ENCODE data around the gene HSD17B4. TPM values are rescaled to one million over a fixed set of nuclear protein-coding genes. Genes with fewer than 3 reads are reported as not detected.
A peak's percentile ranks its signal among the peaks of the same experiment; 100 is the strongest.
"Not testable (repeated sequence)": the region's sequence is repeated elsewhere in the genome, so short reads cannot be mapped to it uniquely, and the experiment has no call there.

HSD17B4 gene
- polyA plus RNA-seq, 1 donor = 135 TPM

DNA sequence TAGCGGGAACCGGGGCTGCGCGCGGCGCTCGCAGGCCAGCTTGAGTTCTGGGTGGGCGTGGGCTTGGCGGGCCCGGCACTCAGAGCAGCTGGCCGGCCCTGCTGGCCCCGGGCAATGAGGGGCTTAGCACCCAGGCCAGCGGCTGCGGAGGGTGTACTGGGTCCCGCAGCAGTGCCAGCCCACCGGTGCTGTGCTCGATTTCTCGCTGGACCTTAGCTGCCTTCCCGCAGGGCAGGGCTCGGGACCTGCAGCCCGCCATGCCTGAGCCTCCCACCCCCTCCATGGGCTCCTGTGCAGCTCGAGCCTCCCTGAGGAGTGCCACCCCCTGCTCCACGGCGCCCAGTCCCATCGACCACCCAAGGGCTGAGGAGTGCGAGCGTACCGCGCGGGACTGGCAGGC, 64.8 kb downstream of the HSD17B4 start:
- not testable (repeated sequence) for DNase-seq; H3K4me1 ChIP-seq (ENCODE audit: control insufficient read depth, insufficient read depth, low read length); H3K9me3 ChIP-seq (ENCODE audit: control insufficient read depth, low read depth, low read length); H3K27me3 ChIP-seq (ENCODE audit: control insufficient read depth, insufficient read depth, low read length); H3K27ac ChIP-seq (ENCODE audit: low read length); H3K4me3 ChIP-seq (ENCODE audit: low read length)
- WGBS (ENCODE audit: insufficient coverage, low lambda C conversion rate) = no CpG with 5 or more reads among the region's 30 CpGs
- H3K36me3 ChIP-seq (ENCODE audit: control insufficient read depth, insufficient read depth, low read length) = peaks cover 18% of the 10 kb centered on the region

DNA sequence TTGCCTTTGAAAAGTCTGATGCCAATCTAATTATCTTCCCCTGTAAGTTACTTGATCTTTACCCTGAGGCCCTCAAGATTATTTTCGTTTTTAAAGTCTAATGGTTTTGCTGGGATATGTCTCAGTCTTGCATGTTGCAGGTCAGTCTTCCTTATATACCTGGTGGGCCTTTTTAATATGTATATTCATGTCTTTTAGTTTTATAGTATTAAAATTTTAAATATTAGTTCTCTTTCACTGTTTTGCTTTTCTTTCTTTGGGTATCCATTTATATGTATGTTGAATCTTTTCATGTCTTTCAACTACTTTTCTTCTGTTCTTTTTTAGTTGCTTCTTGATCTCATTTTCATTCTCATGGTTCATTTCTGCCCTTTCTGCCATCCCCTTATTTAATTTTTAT, 68.9 kb downstream of the HSD17B4 start:
- Histone ChIP-seq H3K36me3 (ENCODE audit: control insufficient read depth, insufficient read depth, low read length) (peaks cover 8% of the 10 kb centered on the region), H3K27me3 (ENCODE audit: control insufficient read depth, insufficient read depth, low read length) (no peaks in the 10 kb centered on the region), H3K4me3 (ENCODE audit: low read length) (no peak overlapping the region), H3K27ac (ENCODE audit: low read length) (no peak overlapping the region), H3K9me3 (ENCODE audit: control insufficient read depth, low read depth, low read length) (peaks cover 6% of the 10 kb centered on the region), H3K4me1 (ENCODE audit: control insufficient read depth, insufficient read depth, low read length) (no peaks in the 10 kb centered on the region)
- 80% methylated on average over 1 of the region's 1 CpG for WGBS (ENCODE audit: insufficient coverage, low lambda C conversion rate)
- no peak for DNase-seq

- Histone ChIP-seq H3K36me3 (ENCODE audit: control insufficient read depth, insufficient read depth, low read length) (peaks cover 12% of the 10 kb centered on the region), H3K27ac (ENCODE audit: low read length) (no peak overlapping the region), H3K4me3 (ENCODE audit: low read length) (no peak overlapping the region), H3K4me1 (ENCODE audit: control insufficient read depth, insufficient read depth, low read length) (no peaks in the 10 kb centered on the region), H3K27me3 (ENCODE audit: control insufficient read depth, insufficient read depth, low read length) (no peaks in the 10 kb centered on the region), H3K9me3 (ENCODE audit: control insufficient read depth, low read depth, low read length) (no peaks in the 10 kb centered on the region)
- 60% methylated on average over 1 of the region's 1 CpG for WGBS (ENCODE audit: insufficient coverage, low lambda C conversion rate)
- DNase-seq = no peak
These were observed 70.5 kb downstream of the HSD17B4 start for GRCh38 chr5:119522841-119523240.

- no peaks in the 10 kb centered on the region for H3K27me3 ChIP-seq (ENCODE audit: control insufficient read depth, insufficient read depth, low read length)
- peak; percentile 5 to 46 for DNase-seq
- peaks cover 8% of the 10 kb centered on the region for H3K36me3 ChIP-seq (ENCODE audit: control insufficient read depth, insufficient read depth, low read length)
- H3K4me3 ChIP-seq (ENCODE audit: low read length) = no peak overlapping the region
- no peaks in the 10 kb centered on the region for H3K4me1 ChIP-seq (ENCODE audit: control insufficient read depth, insufficient read depth, low read length)
- no peak overlapping the region for H3K27ac ChIP-seq (ENCODE audit: low read length)
- no peaks in the 10 kb centered on the region for H3K9me3 ChIP-seq (ENCODE audit: control insufficient read depth, low read depth, low read length)
- 18% methylated on average over 2 of the region's 3 CpGs for WGBS (ENCODE audit: insufficient coverage, low lambda C conversion rate)
These were observed 72.2 kb downstream of the HSD17B4 start for GRCh38 chr5:119524485-119524884.

DNA sequence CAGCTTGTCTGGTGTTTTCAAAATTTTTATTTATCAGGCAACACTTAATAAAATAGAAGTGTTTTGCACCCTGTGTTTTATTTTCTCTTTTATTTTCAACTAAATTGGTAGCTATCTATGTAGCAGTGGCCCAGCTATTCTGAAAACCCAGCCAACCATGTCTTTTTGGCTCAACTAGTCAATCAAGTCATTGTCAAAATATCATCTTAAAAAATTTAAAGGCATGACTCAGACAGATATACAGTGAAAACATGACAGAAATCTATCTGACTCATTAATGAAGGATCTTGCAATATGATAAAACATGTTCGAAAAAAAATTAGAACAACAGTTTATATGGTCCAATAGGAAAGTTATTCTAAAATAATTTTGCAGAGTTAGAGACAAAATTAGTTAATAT, 75.1 kb downstream of the HSD17B4 start:
- DNase-seq = no peak
- Histone ChIP-seq H3K36me3 (ENCODE audit: control insufficient read depth, insufficient read depth, low read length) (peaks cover 14% of the 10 kb centered on the region), H3K27ac (ENCODE audit: low read length) (no peak overlapping the region), H3K4me1 (ENCODE audit: control insufficient read depth, insufficient read depth, low read length) (no peaks in the 10 kb centered on the region), H3K27me3 (ENCODE audit: control insufficient read depth, insufficient read depth, low read length) (no peaks in the 10 kb centered on the region), H3K4me3 (ENCODE audit: low read length) (no peak overlapping the region), H3K9me3 (ENCODE audit: control insufficient read depth, low read depth, low read length) (no peaks in the 10 kb centered on the region)
- no CpG with 5 or more reads among the region's 1 CpG for WGBS (ENCODE audit: insufficient coverage, low lambda C conversion rate)

DNA sequence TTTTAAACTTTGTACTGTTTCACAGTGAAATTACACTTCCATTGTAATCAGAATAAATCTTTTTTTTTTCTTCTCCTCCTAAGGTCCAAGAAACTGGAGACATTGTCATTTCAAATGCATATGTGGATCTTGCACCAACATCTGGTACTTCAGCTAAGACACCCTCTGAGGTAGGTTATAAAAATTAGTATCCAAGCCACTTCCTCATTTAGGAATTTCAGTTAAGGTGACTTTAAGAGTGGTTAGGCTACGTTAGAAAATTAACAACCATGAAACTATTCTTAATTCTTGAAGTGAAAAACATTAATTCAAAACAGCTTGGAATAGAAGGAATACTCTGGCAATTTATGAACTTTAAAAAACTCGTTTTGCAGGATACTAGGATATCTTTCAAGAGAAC, 77.5 kb downstream of the HSD17B4 start:
- Histone ChIP-seq H3K36me3 (ENCODE audit: control insufficient read depth, insufficient read depth, low read length) (peaks cover 18% of the 10 kb centered on the region), H3K4me3 (ENCODE audit: low read length) (no peak overlapping the region), H3K9me3 (ENCODE audit: control insufficient read depth, low read depth, low read length) (no peaks in the 10 kb centered on the region), H3K27me3 (ENCODE audit: control insufficient read depth, insufficient read depth, low read length) (no peaks in the 10 kb centered on the region), H3K4me1 (ENCODE audit: control insufficient read depth, insufficient read depth, low read length) (no peaks in the 10 kb centered on the region), H3K27ac (ENCODE audit: low read length) (no peak overlapping the region)
- 100% methylated on average over 2 of the region's 2 CpGs for whole genome bisulfite sequencing (ENCODE audit: insufficient coverage, low lambda C conversion rate)
- DNase-seq = no peak

GRCh38 chr5:119532637-119533036, 80.3 kb downstream of the HSD17B4 start:
- Histone ChIP-seq H3K4me3 (ENCODE audit: low read length) (no peak overlapping the region), H3K36me3 (ENCODE audit: control insufficient read depth, insufficient read depth, low read length) (peaks cover 22% of the 10 kb centered on the region)
- 100% methylated on average over 3 of the region's 3 CpGs for WGBS (ENCODE audit: insufficient coverage, low lambda C conversion rate)

GRCh38 chr5:119537704-119538103, 85.4 kb downstream of the HSD17B4 start:
- peaks cover 20% of the 10 kb centered on the region for H3K36me3 ChIP-seq (ENCODE audit: control insufficient read depth, insufficient read depth, low read length)
- H3K4me1 ChIP-seq (ENCODE audit: control insufficient read depth, insufficient read depth, low read length) = no peaks in the 10 kb centered on the region
- H3K9me3 ChIP-seq (ENCODE audit: control insufficient read depth, low read depth, low read length) = no peaks in the 10 kb centered on the region
- no peaks in the 10 kb centered on the region for H3K27me3 ChIP-seq (ENCODE audit: control insufficient read depth, insufficient read depth, low read length)
- WGBS (ENCODE audit: insufficient coverage, low lambda C conversion rate) = no CpG with 5 or more reads among the region's 2 CpGs
- DNase-seq = no peak
- H3K4me3 ChIP-seq (ENCODE audit: low read length) = no peak overlapping the region
- no peak overlapping the region for H3K27ac ChIP-seq (ENCODE audit: low read length)

More at GRCh38 chr5:119532637-119533036, 80.3 kb downstream of the HSD17B4 start:
- Histone ChIP-seq H3K27ac (ENCODE audit: low read length) (no peak overlapping the region), H3K27me3 (ENCODE audit: control insufficient read depth, insufficient read depth, low read length) (no peaks in the 10 kb centered on the region), H3K4me1 (ENCODE audit: control insufficient read depth, insufficient read depth, low read length) (no peaks in the 10 kb centered on the region), H3K9me3 (ENCODE audit: control insufficient read depth, low read depth, low read length) (no peaks in the 10 kb centered on the region)
- no peak for DNase-seq

DNA sequence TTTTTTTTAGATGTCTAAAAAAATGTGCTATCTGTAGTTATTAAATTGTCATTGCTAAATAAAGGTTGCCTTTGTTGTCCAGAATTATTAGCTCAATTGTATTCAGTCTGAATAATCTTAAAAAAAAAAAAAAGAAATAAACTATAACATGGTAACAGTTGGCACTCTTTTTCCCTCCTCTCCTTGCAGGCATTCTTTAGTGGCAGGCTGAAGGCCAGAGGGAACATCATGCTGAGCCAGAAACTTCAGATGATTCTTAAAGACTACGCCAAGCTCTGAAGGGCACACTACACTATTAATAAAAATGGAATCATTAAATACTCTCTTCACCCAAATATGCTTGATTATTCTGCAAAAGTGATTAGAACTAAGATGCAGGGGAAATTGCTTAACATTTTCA, 89.4 kb downstream of the HSD17B4 start:
- Histone ChIP-seq H3K9me3 (ENCODE audit: control insufficient read depth, low read depth, low read length) (no peaks in the 10 kb centered on the region), H3K4me1 (ENCODE audit: control insufficient read depth, insufficient read depth, low read length) (no peaks in the 10 kb centered on the region), H3K4me3 (ENCODE audit: low read length) (no peak overlapping the region), H3K27me3 (ENCODE audit: control insufficient read depth, insufficient read depth, low read length) (no peaks in the 10 kb centered on the region), H3K27ac (ENCODE audit: low read length) (no peak overlapping the region), H3K36me3 (ENCODE audit: control insufficient read depth, insufficient read depth, low read length) (peaks cover 17% of the 10 kb centered on the region)
- WGBS (ENCODE audit: insufficient coverage, low lambda C conversion rate) = no CpG with 5 or more reads among the region's 1 CpG
- DNase-seq = no peak

GRCh38 chr5:119551819-119552218, 99.5 kb downstream of the HSD17B4 start:
- H3K9me3 ChIP-seq (ENCODE audit: control insufficient read depth, low read depth, low read length) = no peaks in the 10 kb centered on the region
- WGBS (ENCODE audit: insufficient coverage, low lambda C conversion rate) = 70% methylated on average over 2 of the region's 4 CpGs
- H3K27ac ChIP-seq (ENCODE audit: low read length) = no peak overlapping the region
- H3K4me1 ChIP-seq (ENCODE audit: control insufficient read depth, insufficient read depth, low read length) = no peaks in the 10 kb centered on the region
- H3K27me3 ChIP-seq (ENCODE audit: control insufficient read depth, insufficient read depth, low read length) = no peaks in the 10 kb centered on the region
- H3K4me3 ChIP-seq (ENCODE audit: low read length) = no peak overlapping the region
- DNase-seq = no peak
- H3K36me3 ChIP-seq (ENCODE audit: control insufficient read depth, insufficient read depth, low read length) = no peaks in the 10 kb centered on the region

DNA sequence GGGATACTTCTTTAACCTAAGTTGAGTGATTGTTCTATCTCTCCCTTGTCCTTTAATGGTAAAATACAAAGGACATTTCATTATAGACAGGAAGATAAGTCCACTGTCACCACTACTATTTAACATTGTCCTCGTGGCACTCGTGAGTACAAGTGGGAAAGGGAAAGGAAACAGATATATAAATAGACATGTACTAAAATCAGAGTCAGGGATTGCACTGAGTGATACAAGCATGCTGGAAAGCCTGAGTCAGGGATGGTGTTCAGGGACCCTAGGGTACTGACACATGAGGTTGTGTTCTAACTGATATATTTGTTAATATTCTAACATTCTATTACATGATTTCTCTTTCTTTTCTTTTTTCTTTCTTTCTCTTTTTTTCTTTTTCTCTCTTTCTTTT, 102.3 kb downstream of the HSD17B4 start:
- Histone ChIP-seq H3K4me1 (ENCODE audit: control insufficient read depth, insufficient read depth, low read length) (no peaks in the 10 kb centered on the region), H3K27me3 (ENCODE audit: control insufficient read depth, insufficient read depth, low read length) (no peaks in the 10 kb centered on the region), H3K4me3 (ENCODE audit: low read length) (no peak overlapping the region), H3K36me3 (ENCODE audit: control insufficient read depth, insufficient read depth, low read length) (no peaks in the 10 kb centered on the region), H3K27ac (ENCODE audit: low read length) (no peak overlapping the region), H3K9me3 (ENCODE audit: control insufficient read depth, low read depth, low read length) (peaks cover 4% of the 10 kb centered on the region)
- no peak for DNase-seq
- no CpG with 5 or more reads among the region's 2 CpGs for WGBS (ENCODE audit: insufficient coverage, low lambda C conversion rate)
